ENCODE measurements around the gene EDNRB.

DNA sequence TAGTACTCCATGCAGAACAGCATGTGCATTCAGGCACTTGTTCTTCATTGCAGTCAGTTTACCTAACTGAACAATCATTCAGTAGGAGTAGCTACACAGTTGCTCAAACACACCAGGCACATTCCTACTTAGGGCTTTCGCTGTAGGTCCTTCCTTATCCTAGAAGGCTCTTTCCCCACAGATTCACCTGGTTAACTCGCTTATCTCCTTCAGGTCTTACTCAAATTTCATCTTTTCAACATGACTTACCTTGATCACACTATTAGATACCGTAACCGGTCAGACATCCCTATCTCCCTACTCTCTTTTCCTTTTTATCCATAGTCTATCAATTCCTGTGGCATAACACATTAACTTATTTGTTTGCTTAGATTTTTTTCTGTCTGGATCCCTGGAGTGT, 14.6 kb downstream of the EDNRB start:
- TF ChIP-seq, protein P1, sequence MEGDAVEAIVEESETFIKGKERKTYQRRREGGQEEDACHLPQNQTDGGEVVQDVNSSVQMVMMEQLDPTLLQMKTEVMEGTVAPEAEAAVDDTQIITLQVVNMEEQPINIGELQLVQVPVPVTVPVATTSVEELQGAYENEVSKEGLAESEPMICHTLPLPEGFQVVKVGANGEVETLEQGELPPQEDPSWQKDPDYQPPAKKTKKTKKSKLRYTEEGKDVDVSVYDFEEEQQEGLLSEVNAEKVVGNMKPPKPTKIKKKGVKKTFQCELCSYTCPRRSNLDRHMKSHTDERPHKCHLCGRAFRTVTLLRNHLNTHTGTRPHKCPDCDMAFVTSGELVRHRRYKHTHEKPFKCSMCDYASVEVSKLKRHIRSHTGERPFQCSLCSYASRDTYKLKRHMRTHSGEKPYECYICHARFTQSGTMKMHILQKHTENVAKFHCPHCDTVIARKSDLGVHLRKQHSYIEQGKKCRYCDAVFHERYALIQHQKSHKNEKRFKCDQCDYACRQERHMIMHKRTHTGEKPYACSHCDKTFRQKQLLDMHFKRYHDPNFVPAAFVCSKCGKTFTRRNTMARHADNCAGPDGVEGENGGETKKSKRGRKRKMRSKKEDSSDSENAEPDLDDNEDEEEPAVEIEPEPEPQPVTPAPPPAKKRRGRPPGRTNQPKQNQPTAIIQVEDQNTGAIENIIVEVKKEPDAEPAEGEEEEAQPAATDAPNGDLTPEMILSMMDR (optimal IDR thresholded peaks at IDR 0.05 in 1 of 3, IDR thresholded peaks at IDR 0.05 in 1 of 3, conservative IDR thresholded peaks at IDR 0.05 in 1 of 3; ENCODE audit: extremely low read depth in 1 of 3, insufficient read depth in 2 of 3, low read length in 3 of 3): no peak
- no peak for TF ChIP-seq EZH2 (IDR thresholded peaks at IDR 0.05; ENCODE audit: low read length)
